ENCODE data around the gene KLHDC1.

KLHDC1 gene

DNA sequence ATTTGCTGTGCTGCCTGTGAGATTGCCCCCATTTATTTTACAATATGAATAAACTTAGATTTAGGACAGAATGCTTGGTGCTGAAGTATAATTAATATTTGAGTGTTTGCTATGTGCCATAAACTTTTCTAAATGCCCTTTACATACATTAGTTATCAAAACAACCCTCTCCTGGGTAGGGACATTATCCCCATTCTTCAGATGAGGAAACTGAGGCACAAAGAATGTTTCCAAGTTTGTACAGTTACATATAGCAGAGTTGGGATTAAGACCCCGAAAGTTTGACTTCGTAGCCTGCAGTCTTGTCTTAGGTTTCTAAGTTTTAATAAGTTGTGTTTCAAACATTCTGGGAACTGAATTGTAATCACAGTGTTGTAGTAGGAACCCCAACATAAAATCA, 93.4 kb downstream of the KLHDC1 start:
- no peak for DNase-seq (ENCODE audit: low read depth)

GRCh38 chr14:49792618-49793017, 99.7 kb downstream of the KLHDC1 start:
- DNase-seq (ENCODE audit: low read depth) = no peak

- DNase-seq (ENCODE audit: low read depth) = no peak
These were observed 103.1 kb downstream of the KLHDC1 start for GRCh38 chr14:49796025-49796424.
